GM19324 (cell line): Measurements from ENCODE around the gene ALDH16A1.

Experiments
- ATAC-seq: cut with Tn5 transposase; IDR thresholded peaks from one replicate; pipeline ENCODE4 v1.9.1; 2021; ENCODE audit warnings: mild to moderate bottlenecking, moderate library complexity; ENCODE audit not compliant: unreplicated experiment, low FRiP score

ALDH16A1 gene

DNA sequence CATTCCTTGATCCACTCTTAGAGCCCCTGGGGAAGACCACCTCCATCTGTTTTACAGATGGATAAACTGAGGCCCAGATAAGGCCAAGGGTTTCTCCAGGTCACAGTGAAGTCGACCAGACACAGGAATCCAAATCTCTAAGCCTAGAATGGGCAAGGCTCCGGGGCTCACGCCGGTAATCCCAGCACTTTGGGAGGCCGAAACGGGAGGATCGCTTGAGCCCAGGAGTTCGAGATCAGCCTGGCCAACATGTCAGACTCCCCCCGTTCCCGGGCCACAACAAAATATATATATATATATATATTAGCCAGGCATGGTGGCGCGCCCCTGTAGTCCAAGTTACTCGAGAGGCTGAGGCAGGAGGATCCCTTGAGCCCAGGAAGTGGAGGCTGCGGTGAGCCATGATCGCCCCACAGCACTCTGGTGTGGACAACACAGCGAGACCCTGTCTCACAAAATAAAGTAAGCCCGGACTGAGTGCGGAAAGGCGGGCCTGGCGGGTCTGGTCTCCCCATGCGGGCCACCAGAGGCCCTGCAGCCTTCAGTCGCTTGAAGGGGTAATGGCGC lies 33.8 kb downstream of the ALDH16A1 start:
- no peak for ATAC-seq

DNA sequence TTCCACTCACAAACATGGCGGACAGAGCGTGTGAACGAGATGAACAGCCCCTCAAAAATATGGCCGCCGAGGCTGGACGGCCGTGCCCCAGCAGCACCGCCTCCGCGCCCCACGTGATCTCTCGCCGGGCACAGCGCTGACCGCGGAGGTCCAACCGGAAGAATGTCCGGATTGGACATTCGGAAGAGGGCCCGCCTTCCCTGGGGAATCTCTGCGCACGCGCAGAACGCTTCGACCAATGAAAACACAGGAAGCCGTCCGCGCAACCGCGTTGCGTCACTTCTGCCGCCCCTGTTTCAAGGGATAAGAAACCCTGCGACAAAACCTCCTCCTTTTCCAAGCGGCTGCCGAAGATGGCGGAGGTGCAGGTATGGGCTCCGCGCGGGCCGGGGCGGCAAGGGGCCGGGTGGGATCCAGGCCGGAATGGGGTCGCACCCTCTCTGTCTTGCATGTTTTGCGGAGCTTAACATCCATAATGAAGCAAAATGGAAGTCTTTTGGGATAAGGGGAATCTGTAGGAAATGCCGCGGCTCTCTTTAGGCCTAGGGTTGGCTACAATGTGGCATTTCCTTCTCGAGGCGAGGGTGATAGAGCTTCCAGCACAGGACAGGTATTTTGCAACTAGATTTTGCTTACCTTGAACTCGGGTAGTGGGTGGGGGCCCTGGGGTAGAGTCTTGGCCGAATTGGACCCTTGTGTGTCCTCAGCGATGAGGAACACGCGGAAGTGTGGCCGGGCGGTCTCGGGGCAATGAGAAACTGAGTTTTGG lies 34.4 kb downstream of the ALDH16A1 start, which contains the start of gene RPL13A:
TSS of gene RPL13A (plus strand) at position 332 of the 769 bp plus-strand sequence. CDS start at position 354, 22 bp downstream.
- peak; percentile 98 for ATAC-seq

DNA sequence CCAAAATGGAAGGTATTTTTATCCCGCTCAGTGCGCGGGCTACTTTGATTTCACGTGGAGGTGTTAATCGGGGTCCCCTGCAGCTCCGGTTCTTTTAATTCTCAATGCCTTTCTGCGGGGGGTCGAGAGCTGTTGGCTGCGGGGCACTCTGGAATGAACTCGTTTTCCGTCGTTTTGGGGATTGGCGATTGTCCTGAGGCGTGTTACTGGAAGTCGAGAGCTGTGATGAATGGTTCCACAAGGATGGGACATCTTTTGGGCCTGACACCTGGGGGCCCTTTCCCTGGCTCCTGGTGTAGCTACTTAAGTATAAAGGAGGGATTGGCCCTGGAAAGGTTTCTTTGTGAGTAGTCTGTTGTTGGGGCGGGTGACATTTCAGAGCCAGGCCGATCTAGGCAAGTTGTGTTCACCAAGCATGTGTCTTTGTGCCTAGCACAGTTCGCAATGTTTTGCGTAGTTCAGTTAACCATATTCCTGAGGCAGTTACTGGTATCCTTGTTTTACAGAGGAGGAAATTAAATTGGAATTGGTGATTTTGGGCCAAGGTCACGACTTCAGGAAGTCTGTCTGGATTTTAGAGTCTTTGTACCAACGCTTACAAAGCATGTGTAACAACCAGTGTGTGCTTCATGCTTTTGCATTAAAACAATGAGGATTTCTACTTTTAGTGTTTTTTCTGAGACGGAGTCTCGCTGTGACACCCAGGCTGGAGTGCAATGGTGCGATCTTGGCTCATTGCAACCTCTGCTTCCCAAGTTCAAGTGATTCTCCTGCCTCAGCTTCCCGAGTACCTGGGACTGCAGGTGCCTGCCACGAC lies 35.2 kb downstream of the ALDH16A1 start:
- no peak for ATAC-seq

DNA sequence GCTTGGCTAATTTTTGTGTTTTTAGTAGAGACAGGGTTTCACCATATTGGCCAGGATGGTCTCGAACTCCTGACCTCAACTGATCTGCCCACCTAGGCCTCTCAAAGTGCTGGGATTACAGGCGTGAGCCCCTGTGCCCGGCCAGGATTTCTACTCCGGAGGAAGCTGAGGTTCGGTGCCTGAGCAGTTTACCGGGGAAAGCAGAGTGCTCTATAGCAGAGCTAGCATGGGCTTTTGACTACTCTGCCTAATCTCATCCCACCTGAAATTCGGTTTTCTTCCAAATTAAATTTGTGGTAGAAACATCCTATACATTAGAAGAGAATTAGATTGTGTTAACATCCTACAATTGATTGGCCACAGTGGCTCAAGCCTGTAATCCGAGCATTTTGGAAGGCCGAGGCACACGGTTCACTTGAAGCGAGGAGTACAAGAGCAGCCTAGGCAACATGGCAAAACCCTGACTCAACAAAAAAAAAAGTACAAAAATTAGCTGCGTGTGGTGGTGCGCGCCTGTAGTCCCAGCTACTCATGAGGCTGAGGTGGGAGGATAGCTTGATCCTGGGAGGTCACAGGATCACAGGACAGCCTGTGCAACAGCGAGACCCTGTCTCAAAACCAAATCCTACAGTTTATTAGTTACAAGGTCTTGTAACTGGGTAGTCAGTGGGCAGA lies 36.0 kb downstream of the ALDH16A1 start:
- no peak for ATAC-seq

DNA sequence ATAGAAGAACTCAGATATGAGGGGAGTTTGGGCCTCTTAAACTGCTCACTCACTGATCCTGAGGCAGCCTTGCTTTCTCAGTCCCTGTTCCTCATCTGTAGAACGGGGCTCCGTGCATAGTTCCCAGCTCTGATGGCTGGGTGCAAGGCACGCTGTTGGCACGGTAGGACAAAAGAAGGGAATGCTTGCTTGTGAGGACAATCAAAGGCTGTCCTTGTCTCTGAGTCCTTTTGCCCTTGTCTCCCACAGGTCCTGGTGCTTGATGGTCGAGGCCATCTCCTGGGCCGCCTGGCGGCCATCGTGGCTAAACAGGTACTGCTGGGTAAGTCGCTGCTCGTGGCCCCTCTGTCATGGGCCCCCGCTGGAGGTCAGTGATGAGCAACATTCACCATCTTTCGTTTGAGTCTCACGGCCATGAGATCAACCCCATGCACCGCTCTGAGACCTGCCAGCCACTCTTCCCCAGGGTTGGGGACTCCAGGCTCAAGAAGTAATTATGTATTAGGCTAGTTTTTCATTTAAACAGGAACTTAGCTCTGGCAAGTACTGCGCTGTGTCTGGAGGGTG lies 36.7 kb downstream of the ALDH16A1 start:
- no peak for ATAC-seq

DNA sequence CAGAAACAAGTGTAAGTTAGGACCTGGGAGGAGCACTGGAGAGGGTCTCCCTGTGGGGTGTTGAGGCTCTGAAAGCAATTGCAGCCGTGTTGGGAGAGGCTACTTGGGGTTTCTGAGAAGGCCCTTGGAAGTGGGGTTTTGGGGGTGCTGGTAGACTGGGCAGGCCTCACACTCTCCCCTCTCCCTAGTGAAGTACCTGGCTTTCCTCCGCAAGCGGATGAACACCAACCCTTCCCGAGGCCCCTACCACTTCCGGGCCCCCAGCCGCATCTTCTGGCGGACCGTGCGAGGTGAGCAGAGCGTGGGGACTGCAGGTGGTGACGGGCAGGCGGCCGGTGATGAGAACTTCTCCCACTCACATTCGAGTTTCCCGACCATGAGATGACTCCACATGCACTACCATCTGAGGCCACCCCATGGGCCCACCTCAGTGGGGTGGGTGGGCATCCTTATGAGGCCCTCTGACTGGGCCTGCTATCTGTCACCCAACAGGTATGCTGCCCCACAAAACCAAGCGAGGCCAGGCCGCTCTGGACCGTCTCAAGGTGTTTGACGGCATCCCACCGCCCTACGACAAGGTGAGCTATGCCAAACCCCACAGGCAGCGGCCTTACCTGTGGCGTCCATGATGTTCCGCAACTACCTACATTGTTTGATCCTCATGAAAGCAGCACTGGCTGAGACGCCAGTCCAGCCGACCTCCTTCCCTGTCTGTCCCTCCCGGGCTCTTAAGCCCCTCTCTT lies 37.4 kb downstream of the ALDH16A1 start:
- ATAC-seq = no peak

DNA sequence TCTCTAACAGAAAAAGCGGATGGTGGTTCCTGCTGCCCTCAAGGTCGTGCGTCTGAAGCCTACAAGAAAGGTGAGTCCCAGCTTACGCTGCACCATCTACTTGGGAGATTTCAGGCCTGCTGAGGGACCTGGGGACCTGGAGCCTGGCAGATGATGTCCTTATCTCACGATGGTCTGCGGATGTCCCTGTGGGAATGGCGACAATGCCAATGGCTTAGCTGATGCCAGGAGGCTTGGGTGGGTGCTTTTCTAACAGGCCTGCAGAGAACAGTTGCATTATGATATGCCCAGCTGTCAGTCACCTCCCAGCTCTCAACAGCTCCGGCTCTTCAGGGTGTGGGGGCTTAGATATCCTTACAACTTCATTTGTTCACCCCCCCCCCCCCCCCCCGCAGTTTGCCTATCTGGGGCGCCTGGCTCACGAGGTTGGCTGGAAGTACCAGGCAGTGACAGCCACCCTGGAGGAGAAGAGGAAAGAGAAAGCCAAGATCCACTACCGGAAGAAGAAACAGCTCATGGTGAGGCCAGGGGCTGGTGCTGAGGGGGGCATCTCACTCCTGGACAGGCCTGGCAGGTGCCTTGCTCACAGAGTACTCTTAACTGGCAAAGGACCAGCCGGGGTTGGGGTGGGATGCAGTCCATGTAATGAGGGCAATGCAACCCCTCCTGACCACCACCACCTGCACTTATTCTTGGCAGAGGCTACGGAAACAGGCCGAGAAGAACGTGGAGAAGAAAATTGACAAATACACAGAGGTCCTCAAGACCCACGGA lies 38.2 kb downstream of the ALDH16A1 start:
- no peak for ATAC-seq

DNA sequence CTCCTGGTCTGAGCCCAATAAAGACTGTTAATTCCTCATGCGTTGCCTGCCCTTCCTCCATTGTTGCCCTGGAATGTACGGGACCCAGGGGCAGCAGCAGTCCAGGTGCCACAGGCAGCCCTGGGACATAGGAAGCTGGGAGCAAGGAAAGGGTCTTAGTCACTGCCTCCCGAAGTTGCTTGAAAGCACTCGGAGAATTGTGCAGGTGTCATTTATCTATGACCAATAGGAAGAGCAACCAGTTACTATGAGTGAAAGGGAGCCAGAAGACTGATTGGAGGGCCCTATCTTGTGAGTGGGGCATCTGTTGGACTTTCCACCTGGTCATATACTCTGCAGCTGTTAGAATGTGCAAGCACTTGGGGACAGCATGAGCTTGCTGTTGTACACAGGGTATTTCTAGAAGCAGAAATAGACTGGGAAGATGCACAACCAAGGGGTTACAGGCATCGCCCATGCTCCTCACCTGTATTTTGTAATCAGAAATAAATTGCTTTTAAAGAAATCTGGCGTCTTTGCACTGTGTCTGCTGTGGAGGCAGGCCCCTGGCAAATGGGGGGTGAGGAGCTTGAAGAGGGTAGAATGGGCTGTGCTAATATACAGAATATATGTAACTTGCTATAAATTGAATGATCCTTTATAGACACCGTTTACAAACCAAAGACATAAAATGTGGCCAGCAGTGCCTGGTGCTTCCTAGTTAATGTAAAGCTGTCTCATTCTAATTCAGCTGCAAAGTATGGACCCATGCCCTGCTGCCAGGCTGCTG lies 39.0 kb downstream of the ALDH16A1 start:
- ATAC-seq = no peak

DNA sequence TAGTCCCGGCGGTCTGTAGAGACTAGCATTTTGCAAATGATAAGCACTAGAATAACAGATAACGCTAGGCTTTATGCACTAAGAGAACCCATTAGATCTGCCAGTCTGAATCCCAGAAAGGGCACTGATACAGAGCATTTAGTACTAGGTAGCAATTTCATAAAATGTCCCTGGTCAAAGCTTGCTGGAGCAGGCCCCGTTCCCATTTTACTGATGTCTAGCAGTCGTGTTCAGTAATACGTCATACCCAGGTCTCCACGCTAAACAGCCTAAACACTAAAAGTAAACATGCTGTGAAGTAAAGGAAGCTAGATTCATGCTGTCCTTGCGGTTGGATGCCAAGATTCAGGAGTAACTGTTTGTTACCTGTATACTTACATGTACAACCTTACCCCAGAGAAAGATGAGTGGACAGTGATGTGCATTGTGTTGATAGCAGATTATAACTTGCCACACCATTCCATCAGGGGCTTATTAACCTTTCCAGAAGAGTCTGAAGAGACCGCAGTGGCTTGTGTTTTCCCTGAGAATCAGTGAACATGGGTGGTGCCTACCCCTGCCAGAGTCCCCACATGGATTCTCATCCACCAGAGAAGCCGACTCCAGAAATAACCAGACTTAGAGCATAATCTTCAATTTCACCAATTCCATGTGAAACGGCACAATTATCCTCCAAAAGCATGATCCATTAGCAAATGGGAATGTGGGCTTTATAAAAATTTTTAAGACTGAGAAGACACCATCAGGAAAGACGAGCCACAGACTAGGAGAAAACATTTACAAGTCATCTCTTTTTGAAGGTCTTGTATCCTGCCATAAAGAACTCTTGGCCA lies 39.8 kb downstream of the ALDH16A1 start:
- ATAC-seq = no peak

DNA sequence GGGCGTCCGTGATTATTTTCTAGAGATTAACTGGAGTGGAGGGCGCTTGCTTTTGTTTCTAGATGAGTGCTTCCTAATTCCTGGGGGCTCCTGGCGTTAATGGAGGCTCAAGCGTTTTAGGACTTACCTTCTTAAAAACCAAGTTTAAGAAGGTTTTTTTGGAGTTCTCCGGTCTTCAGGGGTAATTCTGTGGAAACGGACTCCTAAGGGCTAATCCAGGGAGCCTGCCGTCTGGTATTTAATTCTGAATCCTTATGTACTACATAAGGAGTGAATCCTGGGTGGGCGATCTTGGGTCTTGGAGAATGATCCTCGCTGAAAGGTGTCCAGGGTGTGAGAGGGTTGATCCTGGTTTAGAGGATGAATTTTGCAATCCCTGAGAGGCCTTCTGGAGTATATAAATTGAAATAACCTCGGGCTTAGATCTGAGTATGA lies 43.6 kb downstream of the ALDH16A1 start:
- ATAC-seq = no peak

DNA sequence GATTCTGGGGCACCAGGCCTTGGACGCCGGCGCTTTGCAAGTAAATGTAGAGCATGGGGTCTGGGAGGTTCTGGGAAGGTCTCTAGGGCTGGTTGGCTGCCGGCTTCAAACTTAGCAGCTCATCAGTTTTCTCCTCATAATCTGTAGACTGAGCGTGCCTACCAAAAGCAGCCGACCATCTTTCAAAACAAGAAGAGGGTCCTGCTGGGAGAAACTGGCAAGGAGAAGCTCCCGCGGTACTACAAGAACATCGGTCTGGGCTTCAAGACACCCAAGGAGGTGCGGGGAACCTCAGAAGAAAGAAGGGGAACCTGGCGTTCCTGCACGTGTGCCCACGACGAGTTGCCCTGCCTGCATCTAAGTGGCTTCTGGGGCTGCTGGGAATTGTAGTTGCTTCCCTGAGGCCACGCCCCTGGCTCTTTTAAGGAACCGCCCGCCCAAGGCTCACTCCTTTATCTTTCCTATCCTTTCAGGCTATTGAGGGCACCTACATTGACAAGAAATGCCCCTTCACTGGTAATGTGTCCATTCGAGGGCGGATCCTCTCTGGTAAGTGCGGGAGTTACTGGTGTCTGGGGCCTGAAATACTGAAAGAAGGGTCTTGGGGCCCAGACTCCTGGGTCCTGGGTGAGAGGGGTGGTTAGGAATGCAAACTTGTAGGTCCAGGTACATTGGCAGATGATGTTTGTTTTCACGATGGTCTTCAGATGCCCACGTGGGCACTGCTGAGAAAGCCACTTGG lies 44.2 kb downstream of the ALDH16A1 start:
- ATAC-seq = no peak

DNA sequence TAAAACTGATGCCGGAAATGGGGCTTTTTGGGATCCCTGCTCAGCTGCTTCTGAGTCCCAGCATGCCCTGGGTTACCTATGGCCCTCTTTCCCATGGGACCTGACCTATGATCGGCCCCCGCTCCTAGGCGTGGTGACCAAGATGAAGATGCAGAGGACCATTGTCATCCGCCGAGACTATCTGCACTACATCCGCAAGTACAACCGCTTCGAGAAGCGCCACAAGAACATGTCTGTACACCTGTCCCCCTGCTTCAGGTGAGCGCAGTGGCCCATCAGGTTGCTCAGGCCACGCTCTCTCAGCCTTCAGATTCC lies 44.7 kb downstream of the ALDH16A1 start:
- ATAC-seq = no peak

DNA sequence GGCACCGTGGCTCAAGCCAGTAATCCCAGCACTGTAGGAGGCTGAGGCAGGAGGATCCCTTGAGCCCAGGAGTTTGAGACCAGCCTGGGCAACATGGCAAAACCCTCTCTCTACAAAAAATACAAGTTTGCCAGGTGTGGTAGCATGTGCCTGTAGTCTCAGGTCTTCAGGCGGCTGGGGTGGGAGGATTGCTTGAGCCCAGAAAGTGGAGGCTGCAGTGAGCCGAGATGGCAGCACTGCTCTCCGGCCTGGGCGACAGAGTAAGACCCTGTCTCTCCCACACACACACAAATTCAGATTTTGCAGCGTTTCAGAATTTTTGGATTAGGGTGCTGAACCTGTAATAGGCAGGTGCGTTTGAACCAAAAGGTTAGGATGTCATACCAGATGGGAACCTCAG lies 45.5 kb downstream of the ALDH16A1 start:
- ATAC-seq = no peak

DNA sequence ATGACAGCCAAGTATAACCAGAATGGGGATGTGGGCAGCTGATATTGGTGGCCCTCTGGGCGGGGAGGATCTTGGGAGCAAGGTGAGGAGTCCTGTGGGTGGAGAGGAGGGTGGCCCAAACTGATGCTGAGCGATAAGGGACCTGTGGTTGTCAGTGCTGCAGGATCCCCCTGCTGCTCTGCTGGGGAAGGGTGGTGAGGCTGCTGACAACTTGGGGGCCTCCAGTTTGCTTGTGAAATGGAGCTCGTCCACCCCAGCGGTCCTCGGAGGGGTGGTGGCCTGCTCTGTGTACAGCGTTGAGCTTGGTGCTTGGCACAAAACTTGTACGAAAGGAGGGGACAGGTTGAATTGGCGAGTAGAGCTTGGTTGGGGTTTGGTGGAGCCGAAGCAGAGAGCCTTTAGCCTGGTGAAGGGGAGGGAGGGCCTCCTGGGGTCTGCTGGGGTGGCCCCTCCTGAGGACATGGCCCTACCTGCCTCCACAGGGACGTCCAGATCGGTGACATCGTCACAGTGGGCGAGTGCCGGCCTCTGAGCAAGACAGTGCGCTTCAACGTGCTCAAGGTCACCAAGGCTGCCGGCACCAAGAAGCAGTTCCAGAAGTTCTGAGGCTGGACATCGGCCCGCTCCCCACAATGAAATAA lies 46.1 kb downstream of the ALDH16A1 start:
- no peak for ATAC-seq

DNA sequence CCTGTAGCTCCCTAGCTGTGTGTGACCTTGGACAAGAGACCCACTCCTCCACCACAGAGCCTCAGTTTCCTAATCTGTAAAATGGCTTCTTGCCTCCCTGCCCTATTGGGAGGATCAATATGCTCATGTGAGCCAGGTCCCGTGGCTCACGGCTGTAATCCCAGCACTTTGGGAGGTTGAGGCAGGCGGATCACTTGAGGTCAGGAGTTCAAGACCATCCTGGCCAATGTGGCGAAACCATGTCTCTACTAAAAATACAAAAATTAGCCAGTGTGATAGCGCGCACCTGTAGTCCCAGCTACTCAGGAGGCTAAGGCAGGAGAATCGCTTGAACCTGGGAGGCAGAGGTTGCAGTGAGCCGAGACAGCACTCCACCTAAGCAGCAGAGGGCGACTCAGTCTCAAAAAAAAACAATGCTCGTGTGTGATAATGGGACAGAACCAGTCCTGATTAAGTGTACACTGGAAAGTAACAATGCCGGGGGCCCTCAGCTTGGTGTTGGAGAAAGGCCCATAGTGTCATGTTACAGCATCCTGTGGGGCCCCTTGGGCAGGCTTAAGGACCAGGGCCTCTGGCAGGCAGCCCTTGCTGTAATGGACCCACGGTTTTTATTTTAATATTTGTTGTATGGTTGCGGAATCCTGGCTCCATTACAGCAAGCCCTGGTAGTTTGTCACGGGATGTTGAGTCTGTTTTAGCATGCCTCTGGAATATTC lies 50.0 kb downstream of the ALDH16A1 start:
- no peak for ATAC-seq

DNA sequence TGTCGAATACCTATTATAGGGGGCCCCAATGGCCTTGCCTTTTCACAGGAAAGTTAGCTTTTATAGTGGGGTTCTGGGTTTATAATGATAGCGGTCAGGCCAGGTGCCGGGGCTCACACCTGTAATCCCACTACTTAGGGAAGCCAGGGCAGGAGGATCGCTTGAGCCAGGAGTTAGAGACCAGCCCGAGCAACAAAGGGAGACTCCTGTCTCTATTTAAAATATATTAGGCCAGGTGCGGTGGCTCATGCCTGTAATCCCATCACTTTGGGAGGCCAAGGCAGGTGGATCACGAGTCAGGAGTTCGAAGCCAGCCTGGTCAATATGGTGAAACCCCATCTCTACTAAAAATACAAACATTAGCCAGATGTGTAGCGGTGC lies 50.5 kb downstream of the ALDH16A1 start:
- ATAC-seq = no peak
